ENCODE measurements around the gene DLGAP1.

DLGAP1 gene

GRCh38 chr18:3665780-3666525 lies 789.2 kb downstream of the DLGAP1 start:
- DNase-seq (ENCODE audit: low read depth) = peak; percentile 78
- H3K4me3 ChIP-seq (ENCODE audit: low read depth, low read length) = no peak overlapping the region
- TF ChIP-seq CTCF (IDR thresholded peaks at IDR 0.05; ENCODE audit: low read depth, low read length) = peak; percentile 92
- no peak for TF ChIP-seq MYC (IDR thresholded peaks at IDR 0.05; ENCODE audit: low read depth, low read length)

- TF ChIP-seq POLR2A (IDR thresholded peaks at IDR 0.05; ENCODE audit: extremely low read depth, insufficient read length) = no peak
- TF ChIP-seq CTCF (IDR thresholded peaks at IDR 0.05; ENCODE audit: low read depth, low read length) = no peak
- no peak for TF ChIP-seq MAX (IDR thresholded peaks at IDR 0.05; ENCODE audit: low read depth, low read length)
- no peak for TF ChIP-seq MYC (IDR thresholded peaks at IDR 0.05; ENCODE audit: low read depth, low read length)
- DNase-seq (ENCODE audit: low read depth) = no peak
- H3K4me3 ChIP-seq (ENCODE audit: low read depth, low read length) = no peak overlapping the region
These were observed 789.9 kb downstream of the DLGAP1 start for GRCh38 chr18:3665204-3665603.

GRCh38 chr18:3664563-3665178 lies 790.4 kb downstream of the DLGAP1 start:
- DNase-seq (ENCODE audit: low read depth) = peak; percentile 64

GRCh38 chr18:3663870-3664512 lies 791.1 kb downstream of the DLGAP1 start:
- no peak for DNase-seq (ENCODE audit: low read depth)
- no peak overlapping the region for H3K4me3 ChIP-seq (ENCODE audit: low read depth, low read length)
- no peak for TF ChIP-seq CTCF (IDR thresholded peaks at IDR 0.05; ENCODE audit: low read depth, low read length)
- TF ChIP-seq MAX (IDR thresholded peaks at IDR 0.05; ENCODE audit: low read depth, low read length) = no peak
- TF ChIP-seq POLR2A (IDR thresholded peaks at IDR 0.05; ENCODE audit: extremely low read depth, insufficient read length) = no peak
- TF ChIP-seq MYC (IDR thresholded peaks at IDR 0.05; ENCODE audit: low read depth, low read length) = no peak

More at GRCh38 chr18:3664563-3665178, 790.4 kb downstream of the DLGAP1 start:
- no peak overlapping the region for H3K4me3 ChIP-seq (ENCODE audit: low read depth, low read length)
- TF ChIP-seq POLR2A (IDR thresholded peaks at IDR 0.05; ENCODE audit: extremely low read depth, insufficient read length) (no peak), MAX (IDR thresholded peaks at IDR 0.05; ENCODE audit: low read depth, low read length) (no peak), MYC (IDR thresholded peaks at IDR 0.05; ENCODE audit: low read depth, low read length) (no peak), CTCF (IDR thresholded peaks at IDR 0.05; ENCODE audit: low read depth, low read length) (no peak)

GRCh38 chr18:3661989-3662388 lies 793.1 kb downstream of the DLGAP1 start:
- no peak overlapping the region for H3K4me3 ChIP-seq (ENCODE audit: low read depth, low read length)
- TF ChIP-seq POLR2A (IDR thresholded peaks at IDR 0.05; ENCODE audit: extremely low read depth, insufficient read length) = no peak
- no peak for TF ChIP-seq MAX (IDR thresholded peaks at IDR 0.05; ENCODE audit: low read depth, low read length)
- no peak for DNase-seq (ENCODE audit: low read depth)

Measured in NB4 (cell line).